ENCODE measurements around the gene CHRNA3.

Gene CHRNA3

DNA sequence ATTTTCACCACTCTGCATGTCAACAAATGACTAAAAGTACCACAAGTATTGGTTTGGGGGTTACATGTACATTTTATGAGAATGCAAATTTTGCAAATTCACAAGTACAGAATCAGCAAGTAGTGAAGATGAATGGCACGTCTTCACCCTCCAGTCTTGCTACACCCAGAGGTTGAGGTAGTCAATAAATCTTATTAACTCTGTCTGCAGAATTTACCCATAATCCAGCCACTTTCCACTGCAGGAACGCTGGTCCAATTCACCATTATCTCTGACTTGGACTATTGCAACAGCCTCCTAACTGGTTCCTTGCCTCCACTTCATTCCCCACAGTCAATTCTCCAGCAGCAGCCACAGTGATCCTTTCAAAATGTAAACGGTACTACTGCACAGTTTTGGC, 70.0 kb downstream of the CHRNA3 start:
- no peak for DNase-seq

- no peak for DNase-seq
Measured at GRCh38 chr15:78550194-78550593, 70.6 kb downstream of the CHRNA3 start.
